OCI-LY1 (cell line): ENCODE data around the gene B3GNT8.
"Not testable (repeated sequence)": the region's sequence is repeated elsewhere in the genome, so short reads cannot be mapped to it uniquely, and the experiment has no call there.

Source experiments
- H2AFZ ChIP-seq: fragments of 200-600 bp; sonication (generic), shearing (Covaris generic); 2 replicates; pipeline ENCODE4 v1.6.0; 2014; ENCODE audit warnings: antibody characterized with exemption, mild to moderate bottlenecking, low read length
- H3F3A ChIP-seq: fragments of 200-600 bp; sonication (generic), shearing (Covaris generic); 2 replicates; pipeline ENCODE4 v1.6.0; 2014; ENCODE audit warnings: mild to moderate bottlenecking, antibody characterized with exemption, low read length, moderate library complexity; ENCODE audit not compliant: insufficient read depth
- H3K27ac ChIP-seq: fragments of 200-600 bp; sonication (generic); 2 replicates; pipeline ENCODE4 v1.5.1; 2014; ENCODE audit warnings: low read length, mixed run types, mild to moderate bottlenecking, low read depth; ENCODE audit not compliant: poor library complexity, severe bottlenecking
- H3K27me3 ChIP-seq: fragments of 200-600 bp; sonication (generic); 2 replicates; pipeline ENCODE4 v1.6.0; 2014; ENCODE audit warnings: antibody characterized with exemption, mild to moderate bottlenecking, low read length, moderate library complexity; ENCODE audit not compliant: insufficient read depth
- H3K36me3 ChIP-seq: fragments of 200-600 bp; sonication (generic); 2 replicates; pipeline ENCODE4 v1.6.1; 2014; ENCODE audit warnings: mild to moderate bottlenecking, antibody characterized with exemption, low read length, moderate library complexity, mixed read lengths; ENCODE audit not compliant: insufficient read depth
- H3K4me1 ChIP-seq: fragments of 200-600 bp; sonication (generic); 2 replicates; pipeline ENCODE4 v1.5.1; 2014; ENCODE audit warnings: mild to moderate bottlenecking, low read length, moderate library complexity; ENCODE audit not compliant: insufficient read depth, severe bottlenecking
- H3K4me2 ChIP-seq: fragments of 200-600 bp; sonication (generic), shearing (Covaris generic); 2 replicates; pipeline ENCODE4 v1.6.1; 2014; ENCODE audit warnings: low read length
- H3K4me3 ChIP-seq: fragments of 200-600 bp; sonication (generic); 2 replicates; pipeline ENCODE4 v1.5.1; 2014; ENCODE audit warnings: low read length, low read depth, mild to moderate bottlenecking, mixed read lengths; ENCODE audit not compliant: poor library complexity, severe bottlenecking
- H3K79me2 ChIP-seq: fragments of 200-600 bp; shearing (Covaris generic); 2 replicates; pipeline ENCODE4 v1.6.1; 2016; ENCODE audit warnings: mixed run types, low read length, mixed read lengths; ENCODE audit not compliant: insufficient read depth
- H3K9ac ChIP-seq: fragments of 200-600 bp; sonication (generic), shearing (Covaris generic); 2 replicates; pipeline ENCODE4 v1.6.1; 2014; ENCODE audit warnings: mild to moderate bottlenecking, low read length, mixed read lengths
- H3K9me2 ChIP-seq: fragments of 200-600 bp; sonication (generic), shearing (Covaris generic); 2 replicates; pipeline ENCODE4 v1.6.1; 2014; ENCODE audit warnings: low read depth, mild to moderate bottlenecking, low read length, mixed read lengths
- H3K9me3 ChIP-seq: fragments of 200-600 bp; shearing (Covaris generic); 2 replicates; pipeline ENCODE4 v1.6.1; 2014; ENCODE audit warnings: low read length, mixed read lengths
- H4K20me1 ChIP-seq: fragments of 200-600 bp; sonication (generic), shearing (Covaris generic); 2 replicates; pipeline ENCODE4 v1.6.0; 2016; ENCODE audit warnings: mild to moderate bottlenecking, low read length; ENCODE audit not compliant: insufficient read depth
- CTCF ChIP-seq: fragments of 200-600 bp; sonication (generic), shearing (Covaris generic); IDR thresholded peaks from 2 replicates; pipeline ENCODE4 v1.5.1; 2017; ENCODE audit warnings: mild to moderate bottlenecking, antibody characterized with exemption, low read length, moderate library complexity, mixed read lengths
- EZH2 ChIP-seq: fragments of 200-600 bp; sonication (generic), shearing (Covaris generic); IDR thresholded peaks from 2 replicates; pipeline ENCODE4 v1.8.0; 2017; ENCODE audit warnings: borderline replicate concordance, mixed run types, mild to moderate bottlenecking, antibody characterized with exemption, low read length, moderate library complexity, mixed read lengths

Gene B3GNT8

GRCh38 chr19:41411100-41411967 is 15.8 kb downstream of the B3GNT8 start:
- Histone ChIP-seq H3K9me3 (no peaks in the 10 kb centered on the region), H3K79me2 (no peaks in the 10 kb centered on the region), H2AFZ (no peak overlapping the region), H3K4me3 (no peak overlapping the region), H3K4me1 (no peaks in the 10 kb centered on the region), H3K9me2 (no peaks in the 10 kb centered on the region), H3K4me2 (no peak overlapping the region), H3F3A (no peaks in the 10 kb centered on the region), H3K27ac (no peak overlapping the region), H3K36me3 (peaks cover 41% of the 10 kb centered on the region), H4K20me1 (no peaks in the 10 kb centered on the region), H3K9ac (no peak overlapping the region), H3K27me3 (no peaks in the 10 kb centered on the region)
- no peak for TF ChIP-seq CTCF
- TF ChIP-seq EZH2 = no peak

GRCh38 chr19:41410336-41411054 is 16.7 kb downstream of the B3GNT8 start:
- no peaks in the 10 kb centered on the region for H4K20me1 ChIP-seq
- H3K9me3 ChIP-seq = no peaks in the 10 kb centered on the region
- no peak overlapping the region for H3K9ac ChIP-seq
- no peak overlapping the region for H3K4me2 ChIP-seq
- no peak overlapping the region for H2AFZ ChIP-seq
- no peaks in the 10 kb centered on the region for H3K27me3 ChIP-seq
- H3K9me2 ChIP-seq = no peaks in the 10 kb centered on the region
- TF ChIP-seq CTCF (no peak), EZH2 (no peak)
- no peak overlapping the region for H3K27ac ChIP-seq
- no peaks in the 10 kb centered on the region for H3K79me2 ChIP-seq
- no peak overlapping the region for H3K4me3 ChIP-seq
- no peaks in the 10 kb centered on the region for H3K4me1 ChIP-seq
- no peaks in the 10 kb centered on the region for H3F3A ChIP-seq
- H3K36me3 ChIP-seq = peaks cover 41% of the 10 kb centered on the region

- Histone ChIP-seq H3K4me2 (no peak overlapping the region), H3F3A (no peaks in the 10 kb centered on the region), H3K9me2 (no peaks in the 10 kb centered on the region), H3K27me3 (no peaks in the 10 kb centered on the region), H3K9ac (no peak overlapping the region), H3K27ac (no peak overlapping the region), H3K36me3 (peaks cover 29% of the 10 kb centered on the region; the same call in 1 of the 2 replicates), H3K4me3 (no peak overlapping the region), H3K79me2 (no peaks in the 10 kb centered on the region), H2AFZ (no peak overlapping the region), H4K20me1 (no peaks in the 10 kb centered on the region), H3K4me1 (no peaks in the 10 kb centered on the region), H3K9me3 (no peaks in the 10 kb centered on the region)
- TF ChIP-seq EZH2 (no peak), CTCF (no peak)
Measured at GRCh38 chr19:41409288-41409687, 17.9 kb downstream of the B3GNT8 start.

GRCh38 chr19:41408846-41409245 is 18.3 kb downstream of the B3GNT8 start:
- H4K20me1 ChIP-seq, H3F3A ChIP-seq, H3K4me2 ChIP-seq, H3K4me3 ChIP-seq, H3K9me2 ChIP-seq, H3K27ac ChIP-seq, H3K9me3 ChIP-seq, H3K79me2 ChIP-seq, H3K4me1 ChIP-seq, H2AFZ ChIP-seq, H3K9ac ChIP-seq, H3K27me3 ChIP-seq: not testable (repeated sequence)
- H3K36me3 ChIP-seq = peaks cover 25% of the 10 kb centered on the region; the same call in 1 of the 2 replicates
